Caco-2 (cell line): ENCODE measurements around the gene PAWR. TPM values are rescaled to one million over a fixed set of nuclear protein-coding genes. Genes with fewer than 3 reads are reported as not detected.

ENCODE experiments used
- BruUV-seq: library from RNA; stranded (reverse); fragments of 400-500 nt; replicated peaks from 2 replicates; lab custom pipeline; 2021; lab: Mats Ljungman, UMichigan
- CTCF ChIA-PET: fragments of 300-600 bp; sonication (Branson Sonifier 250); formaldehyde crosslinking; loops from one replicate; lab custom pipeline; 2022; ENCODE audit warnings: antibody characterized with exemption; lab: Charles Lee
- POLR2A ChIA-PET: fragments of 300-600 bp; sonication (Branson Sonifier 250); formaldehyde crosslinking; loops from one replicate; lab custom pipeline; 2022; ENCODE audit warnings: antibody characterized with exemption; lab: Charles Lee
- DNase-seq, 2 experiments: peaks; one replicate each; pipeline versions ENCODE4 v3.0.0 to v3.0.0-alpha.2; 2020 to 2022
- H3K27me3 ChIP-seq: replicated peaks from 2 replicates; pipeline ENCODE4 v1.6.0; 2011; ENCODE audit warnings: low read length; ENCODE audit not compliant: control insufficient read depth, insufficient read depth
- H3K36me3 ChIP-seq: 2 replicates; pipeline ENCODE4 v1.5.1; 2011; ENCODE audit warnings: low read length; ENCODE audit not compliant: control insufficient read depth, insufficient read depth
- H3K4me1 ChIP-seq: fragments of 250-450 bp; sonication (Bioruptor Pico); 2 replicates; pipeline ENCODE4 v1.5.1; 2020; ENCODE audit warnings: mild to moderate bottlenecking
- H3K4me3 ChIP-seq: 2 replicates; pipeline ENCODE4 v1.5.1; 2011; ENCODE audit warnings: low read depth, mild to moderate bottlenecking, control low read depth, low read length
- H3K9me3 ChIP-seq: fragments of 250-450 bp; sonication (Bioruptor Pico); 2 replicates; pipeline ENCODE4 v1.5.1; 2020; ENCODE audit warnings: mild to moderate bottlenecking, moderate library complexity
- H3K27ac Mint-ChIP-seq: one replicate; pipeline ENCODE4 v1.8.0; 2022; ENCODE audit warnings: mixed read lengths; ENCODE audit not compliant: unreplicated experiment
- H3K27me3 Mint-ChIP-seq: one replicate; pipeline ENCODE4 v1.8.0; 2022; ENCODE audit warnings: mixed read lengths; ENCODE audit not compliant: insufficient read depth, unreplicated experiment
- H3K36me3 Mint-ChIP-seq: one replicate; pipeline ENCODE4 v1.8.0; 2022; ENCODE audit warnings: mild to moderate bottlenecking, mixed read lengths; ENCODE audit not compliant: insufficient read depth, unreplicated experiment
- H3K4me1 Mint-ChIP-seq: one replicate; pipeline ENCODE4 v1.8.0; 2022; ENCODE audit warnings: low read depth, mixed read lengths; ENCODE audit not compliant: unreplicated experiment
- H3K4me3 Mint-ChIP-seq: one replicate; pipeline ENCODE4 v1.8.0; 2022; ENCODE audit warnings: mild to moderate bottlenecking, moderate library complexity, mixed read lengths; ENCODE audit not compliant: unreplicated experiment
- H3K9me3 Mint-ChIP-seq: one replicate; pipeline ENCODE4 v1.8.0; 2022; ENCODE audit warnings: mixed read lengths; ENCODE audit not compliant: unreplicated experiment
- intact Hi-C: fragments of 100-400 bp; cut with micrococcal nuclease; formaldehyde crosslinking; loops from one replicate; pipeline ENCODE4 v1.10.0; 2022; ENCODE audit not compliant: unreplicated experiment
- total RNA-seq: library from RNA; stranded (reverse); gene quantifications from 2 replicates; pipeline ENCODE4 v1.2.3, GENCODE V29; 2022
- TF ChIP-seq, protein P1 (sequence below), 2 experiments: fragments of 200-600 bp in 1 of 2; IDR thresholded peaks; 1 replicate in 1 of 2; 2 replicates in 1 of 2; pipeline versions ENCODE4 v1.5.1 to v1.8.0; 2011 to 2022; ENCODE audit warnings: antibody characterized with exemption in 1 of 2, control low read depth in 1 of 2, inconsistent platforms in 1 of 2, low read depth in 1 of 2, low read length in 1 of 2, mild to moderate bottlenecking in 1 of 2, moderate library complexity in 1 of 2; ENCODE audit not compliant: insufficient read depth in 1 of 2, severe bottlenecking in 1 of 2, unreplicated experiment in 1 of 2

PAWR gene
- total RNA-seq, 1 experiment from 2014 or later, result 157 TPM

DNA sequence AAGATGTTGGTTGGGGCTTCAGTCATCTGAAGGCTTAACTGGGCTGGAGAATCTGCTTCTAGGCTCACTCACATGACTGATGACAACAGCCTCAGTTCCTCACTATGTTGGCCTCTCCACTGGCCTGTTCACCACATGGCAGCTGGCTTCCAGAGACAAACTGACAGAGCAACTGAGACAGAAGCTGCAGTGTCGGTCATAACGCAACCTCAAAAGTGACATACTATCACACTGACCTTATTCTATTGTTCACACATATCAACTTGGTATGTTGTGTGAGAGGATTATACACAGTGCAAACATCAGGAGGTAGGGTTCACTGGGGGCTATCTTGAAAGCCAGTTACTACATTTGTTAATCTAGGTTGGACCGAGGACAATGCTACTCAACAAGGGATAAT, 92.9 kb downstream of the PAWR start:
- Mint-ChIP-seq H3K4me1 (no peaks in the 10 kb centered on the region), H3K27me3 (no peaks in the 10 kb centered on the region), H3K27ac (no peak overlapping the region), H3K4me3 (no peak overlapping the region), H3K9me3 (no peaks in the 10 kb centered on the region), H3K36me3 (peaks cover 55% of the 10 kb centered on the region)
- POLR2A ChIA-PET, result no interaction called here
- Histone ChIP-seq H3K9me3 (no peaks in the 10 kb centered on the region), H3K27me3 (no peaks in the 10 kb centered on the region), H3K4me1 (peaks cover 14% of the 10 kb centered on the region; the same call in 1 of the 2 replicates), H3K4me3 (no peak overlapping the region), H3K36me3 (no peaks in the 10 kb centered on the region; the same call in 1 of the 2 replicates)
- intact Hi-C loops, result no loop called here
- CTCF ChIA-PET, result no interaction called here
- TF ChIP-seq, protein P1, sequence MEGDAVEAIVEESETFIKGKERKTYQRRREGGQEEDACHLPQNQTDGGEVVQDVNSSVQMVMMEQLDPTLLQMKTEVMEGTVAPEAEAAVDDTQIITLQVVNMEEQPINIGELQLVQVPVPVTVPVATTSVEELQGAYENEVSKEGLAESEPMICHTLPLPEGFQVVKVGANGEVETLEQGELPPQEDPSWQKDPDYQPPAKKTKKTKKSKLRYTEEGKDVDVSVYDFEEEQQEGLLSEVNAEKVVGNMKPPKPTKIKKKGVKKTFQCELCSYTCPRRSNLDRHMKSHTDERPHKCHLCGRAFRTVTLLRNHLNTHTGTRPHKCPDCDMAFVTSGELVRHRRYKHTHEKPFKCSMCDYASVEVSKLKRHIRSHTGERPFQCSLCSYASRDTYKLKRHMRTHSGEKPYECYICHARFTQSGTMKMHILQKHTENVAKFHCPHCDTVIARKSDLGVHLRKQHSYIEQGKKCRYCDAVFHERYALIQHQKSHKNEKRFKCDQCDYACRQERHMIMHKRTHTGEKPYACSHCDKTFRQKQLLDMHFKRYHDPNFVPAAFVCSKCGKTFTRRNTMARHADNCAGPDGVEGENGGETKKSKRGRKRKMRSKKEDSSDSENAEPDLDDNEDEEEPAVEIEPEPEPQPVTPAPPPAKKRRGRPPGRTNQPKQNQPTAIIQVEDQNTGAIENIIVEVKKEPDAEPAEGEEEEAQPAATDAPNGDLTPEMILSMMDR (IDR thresholded peaks at IDR 0.05; ENCODE audit: insufficient read depth in 1 of 2, low read depth in 1 of 2, low read length in 1 of 2, severe bottlenecking in 1 of 2, unreplicated experiment in 1 of 2), result no peak
- no TSS peak for BruUV-seq
- DNase-seq, result no peak

DNA sequence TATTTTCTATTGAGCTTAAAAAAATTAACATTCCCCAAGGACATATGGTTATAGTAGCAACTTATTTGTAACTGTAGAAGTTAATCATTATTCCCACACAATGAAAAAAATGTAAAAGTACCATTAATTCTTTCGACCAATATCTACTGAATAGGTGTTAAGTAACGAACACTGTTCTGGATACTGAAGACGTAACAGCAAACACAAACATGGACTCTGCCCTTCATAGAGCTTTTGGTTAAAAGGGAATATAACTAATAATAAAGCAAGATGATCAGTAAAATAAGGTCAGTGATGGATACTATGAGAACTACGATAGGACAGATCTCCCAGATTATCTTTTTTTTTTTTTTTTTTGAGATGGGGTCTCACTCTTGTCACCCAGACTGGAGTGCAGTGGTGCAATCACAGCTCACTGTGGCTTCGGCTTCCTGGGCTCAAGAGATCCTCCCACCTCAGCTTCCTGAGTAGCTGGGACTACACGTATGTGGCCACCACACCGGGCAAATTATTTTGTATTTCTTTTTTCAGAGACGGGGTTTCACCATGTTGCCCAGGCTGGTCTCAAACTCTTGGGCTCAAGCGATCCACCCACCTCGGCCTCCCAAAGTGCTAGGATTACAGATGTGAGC, 93.9 kb downstream of the PAWR start:
- no peak overlapping the region for H3K4me3 ChIP-seq
- TF ChIP-seq, protein P1 (IDR thresholded peaks at IDR 0.05; ENCODE audit: insufficient read depth in 1 of 2, low read depth in 1 of 2, low read length in 1 of 2, severe bottlenecking in 1 of 2, unreplicated experiment in 1 of 2), result no peak
- no peak for DNase-seq
- Mint-ChIP-seq H3K36me3 (peaks cover 49% of the 10 kb centered on the region), H3K4me1 (no peaks in the 10 kb centered on the region), H3K27me3 (no peaks in the 10 kb centered on the region), H3K9me3 (no peaks in the 10 kb centered on the region), H3K4me3 (no peak overlapping the region), H3K27ac (no peak overlapping the region)
- CTCF ChIA-PET, result no interaction called here
- BruUV-seq, result no TSS peak
- POLR2A ChIA-PET, result no interaction called here
- H3K9me3 ChIP-seq, result no peaks in the 10 kb centered on the region
- no peaks in the 10 kb centered on the region; the same call in 1 of the 2 replicates for H3K36me3 ChIP-seq
- peaks cover 14% of the 10 kb centered on the region; the same call in 1 of the 2 replicates for H3K4me1 ChIP-seq
- no peaks in the 10 kb centered on the region for H3K27me3 ChIP-seq
- intact Hi-C loops, result no loop called here

DNA sequence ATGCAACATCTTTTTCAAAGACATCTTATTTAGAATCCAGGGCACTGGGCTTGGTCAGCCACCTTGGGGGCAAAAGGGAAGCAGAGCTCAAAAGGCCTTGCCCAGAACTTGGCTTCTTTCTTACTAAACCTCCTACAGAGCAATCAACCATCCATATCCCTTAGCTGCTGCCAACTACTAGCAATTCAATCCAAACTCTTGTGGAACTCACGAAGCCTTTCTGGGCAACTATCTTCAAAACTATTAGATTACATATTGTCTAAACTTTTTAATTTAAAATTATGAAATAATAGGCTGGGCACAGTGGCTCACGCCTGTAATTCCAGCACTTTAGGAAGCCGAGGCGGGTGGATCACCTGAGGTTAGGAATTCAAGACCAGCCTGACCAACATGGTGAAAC, 95.5 kb downstream of the PAWR start:
- Histone ChIP-seq H3K27me3 (no peaks in the 10 kb centered on the region), H3K36me3 (no peaks in the 10 kb centered on the region; the same call in 1 of the 2 replicates), H3K4me1 (peaks cover 14% of the 10 kb centered on the region; the same call in 1 of the 2 replicates), H3K9me3 (no peaks in the 10 kb centered on the region), H3K4me3 (no peak overlapping the region)
- Mint-ChIP-seq H3K27ac (no peak overlapping the region), H3K4me3 (no peak overlapping the region), H3K4me1 (no peaks in the 10 kb centered on the region), H3K36me3 (peaks cover 39% of the 10 kb centered on the region), H3K27me3 (no peaks in the 10 kb centered on the region), H3K9me3 (no peaks in the 10 kb centered on the region)
- ChIA-PET CTCF (no interaction called here), POLR2A (no interaction called here)
- intact Hi-C loops, result no loop called here
- no peak for DNase-seq
- BruUV-seq, result no TSS peak
- TF ChIP-seq, protein P1 (IDR thresholded peaks at IDR 0.05; ENCODE audit: insufficient read depth in 1 of 2, low read depth in 1 of 2, low read length in 1 of 2, severe bottlenecking in 1 of 2, unreplicated experiment in 1 of 2), result no peak
